ENCODE data around the gene SIRPG.

DNA sequence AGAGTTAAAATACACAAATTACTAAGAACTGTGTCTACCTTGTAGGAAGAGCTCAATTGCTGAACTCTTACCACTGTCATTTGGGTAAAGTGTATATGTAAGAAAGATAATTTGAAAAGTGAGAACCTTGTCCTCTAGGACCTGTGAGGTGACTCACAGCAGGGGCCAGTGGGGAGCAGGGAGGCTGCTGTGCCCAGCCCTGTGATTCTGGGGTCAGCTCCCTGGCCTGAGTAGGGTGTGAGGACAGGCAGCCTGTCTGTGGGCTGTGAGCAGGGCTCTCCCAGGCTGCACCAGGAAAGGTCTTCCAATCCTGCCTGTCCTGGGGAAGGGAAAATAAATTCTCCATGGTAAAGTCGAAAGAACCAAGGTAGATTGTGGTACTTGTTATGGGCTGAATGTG lies 27.3 kb upstream of the SIRPG start:
- TF ChIP-seq, protein P1, sequence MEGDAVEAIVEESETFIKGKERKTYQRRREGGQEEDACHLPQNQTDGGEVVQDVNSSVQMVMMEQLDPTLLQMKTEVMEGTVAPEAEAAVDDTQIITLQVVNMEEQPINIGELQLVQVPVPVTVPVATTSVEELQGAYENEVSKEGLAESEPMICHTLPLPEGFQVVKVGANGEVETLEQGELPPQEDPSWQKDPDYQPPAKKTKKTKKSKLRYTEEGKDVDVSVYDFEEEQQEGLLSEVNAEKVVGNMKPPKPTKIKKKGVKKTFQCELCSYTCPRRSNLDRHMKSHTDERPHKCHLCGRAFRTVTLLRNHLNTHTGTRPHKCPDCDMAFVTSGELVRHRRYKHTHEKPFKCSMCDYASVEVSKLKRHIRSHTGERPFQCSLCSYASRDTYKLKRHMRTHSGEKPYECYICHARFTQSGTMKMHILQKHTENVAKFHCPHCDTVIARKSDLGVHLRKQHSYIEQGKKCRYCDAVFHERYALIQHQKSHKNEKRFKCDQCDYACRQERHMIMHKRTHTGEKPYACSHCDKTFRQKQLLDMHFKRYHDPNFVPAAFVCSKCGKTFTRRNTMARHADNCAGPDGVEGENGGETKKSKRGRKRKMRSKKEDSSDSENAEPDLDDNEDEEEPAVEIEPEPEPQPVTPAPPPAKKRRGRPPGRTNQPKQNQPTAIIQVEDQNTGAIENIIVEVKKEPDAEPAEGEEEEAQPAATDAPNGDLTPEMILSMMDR (IDR thresholded peaks at IDR 0.05): no peak
- TF ChIP-seq POLR2A (IDR thresholded peaks at IDR 0.05): no peak
